HG02642 (cell line): ENCODE results near the gene BRD3OS.
A peak's percentile ranks its signal among the peaks of the same experiment; 100 is the strongest.

Source experiments
- ATAC-seq: cut with Tn5 transposase; IDR thresholded peaks from one replicate; pipeline ENCODE4 v1.9.1; 2021; ENCODE audit warnings: mild to moderate bottlenecking; ENCODE audit not compliant: unreplicated experiment, poor library complexity

Gene BRD3OS

GRCh38 chr9:134048582-134048968, 23.3 kb downstream of the BRD3OS start:
- no peak for ATAC-seq

GRCh38 chr9:134049236-134049635, 24.0 kb downstream of the BRD3OS start:
- no peak for ATAC-seq

GRCh38 chr9:134049772-134050588, 24.7 kb downstream of the BRD3OS start:
- ATAC-seq: no peak

DNA sequence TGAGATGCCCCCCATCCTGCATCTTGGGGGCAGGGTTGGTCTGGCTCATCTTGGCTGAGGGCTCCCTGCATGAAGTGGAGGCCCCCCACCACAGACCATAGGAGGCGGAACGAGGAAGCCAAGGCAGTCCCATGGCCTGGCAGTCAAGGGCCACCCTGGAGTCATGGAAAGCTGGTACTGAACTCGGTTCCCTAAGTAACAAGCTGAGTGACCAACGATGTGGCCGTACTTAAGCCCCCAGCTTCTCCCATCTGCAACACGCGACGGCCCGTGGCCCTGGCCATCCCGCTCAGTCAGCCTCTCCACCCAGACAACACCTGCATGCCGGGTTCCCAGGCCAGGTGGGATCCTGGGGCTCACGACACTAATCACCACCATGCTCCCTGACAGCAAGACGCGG, 25.4 kb downstream of the BRD3OS start:
- no peak for ATAC-seq

- ATAC-seq: no peak
Observed at GRCh38 chr9:134051319-134051718, 26.0 kb downstream of the BRD3OS start.

DNA sequence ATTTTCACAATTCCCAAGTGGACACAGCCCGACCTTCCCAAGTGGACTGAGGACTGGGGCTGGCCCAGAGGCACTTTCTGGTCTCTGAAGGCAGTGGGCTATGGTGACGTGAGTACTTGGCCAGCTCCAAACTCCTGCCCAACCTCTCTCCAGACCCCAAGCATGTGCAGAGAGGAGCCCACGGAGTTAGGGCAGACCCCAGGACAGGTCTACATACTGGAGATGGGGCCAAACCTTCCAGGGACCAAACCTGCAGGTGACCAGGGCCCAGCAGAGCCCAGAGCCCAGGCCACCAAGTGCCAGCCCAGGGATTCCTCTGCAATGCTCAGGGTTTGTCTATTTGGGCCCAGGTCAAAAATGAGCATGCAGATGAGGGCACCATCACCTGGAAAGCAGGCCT, 27.2 kb downstream of the BRD3OS start:
- no peak for ATAC-seq

- ATAC-seq: no peak
Observed at GRCh38 chr9:134052941-134053340, 27.7 kb downstream of the BRD3OS start.

- no peak for ATAC-seq
Observed at GRCh38 chr9:134053401-134053871, 28.2 kb downstream of the BRD3OS start.

DNA sequence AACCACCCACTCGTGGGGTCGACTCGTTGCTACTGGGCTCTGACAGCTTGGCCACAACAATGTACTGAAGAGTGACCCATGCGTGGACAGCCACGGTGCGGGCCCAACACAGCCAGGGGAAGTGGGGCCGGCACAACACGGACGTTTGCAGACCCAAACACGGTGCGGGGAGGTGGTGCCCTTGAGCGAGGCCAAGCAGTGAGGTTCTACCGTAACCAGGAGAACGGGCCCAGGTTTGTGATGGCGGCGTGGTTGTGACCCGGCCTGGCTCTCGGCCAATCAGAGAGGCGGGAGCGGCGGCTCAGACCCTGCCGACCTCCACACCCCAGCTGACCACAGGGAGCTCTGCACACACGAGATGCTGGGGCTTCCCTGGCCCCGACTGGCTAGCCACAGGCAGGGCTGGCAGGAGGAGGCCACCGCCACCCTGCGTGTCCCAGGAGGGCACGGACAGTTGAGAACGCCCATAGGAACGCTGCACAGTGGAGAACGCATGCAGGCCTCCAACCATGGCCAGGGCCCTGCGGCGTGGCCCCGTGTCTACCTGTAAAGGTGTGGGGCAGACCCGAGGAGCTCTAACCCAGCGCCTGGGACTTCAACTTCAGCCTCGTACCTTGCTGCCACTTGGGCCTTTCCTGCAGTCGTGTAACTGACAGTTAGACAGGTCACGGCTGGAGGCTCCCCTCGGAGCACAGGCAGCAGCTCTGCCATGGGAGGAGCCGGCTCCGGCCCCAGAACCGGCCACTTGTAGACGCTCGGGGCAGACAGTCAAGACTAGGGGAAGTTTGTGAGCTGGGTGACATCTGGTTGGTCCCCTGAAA, 28.9 kb downstream of the BRD3OS start:
- no peak for ATAC-seq

DNA sequence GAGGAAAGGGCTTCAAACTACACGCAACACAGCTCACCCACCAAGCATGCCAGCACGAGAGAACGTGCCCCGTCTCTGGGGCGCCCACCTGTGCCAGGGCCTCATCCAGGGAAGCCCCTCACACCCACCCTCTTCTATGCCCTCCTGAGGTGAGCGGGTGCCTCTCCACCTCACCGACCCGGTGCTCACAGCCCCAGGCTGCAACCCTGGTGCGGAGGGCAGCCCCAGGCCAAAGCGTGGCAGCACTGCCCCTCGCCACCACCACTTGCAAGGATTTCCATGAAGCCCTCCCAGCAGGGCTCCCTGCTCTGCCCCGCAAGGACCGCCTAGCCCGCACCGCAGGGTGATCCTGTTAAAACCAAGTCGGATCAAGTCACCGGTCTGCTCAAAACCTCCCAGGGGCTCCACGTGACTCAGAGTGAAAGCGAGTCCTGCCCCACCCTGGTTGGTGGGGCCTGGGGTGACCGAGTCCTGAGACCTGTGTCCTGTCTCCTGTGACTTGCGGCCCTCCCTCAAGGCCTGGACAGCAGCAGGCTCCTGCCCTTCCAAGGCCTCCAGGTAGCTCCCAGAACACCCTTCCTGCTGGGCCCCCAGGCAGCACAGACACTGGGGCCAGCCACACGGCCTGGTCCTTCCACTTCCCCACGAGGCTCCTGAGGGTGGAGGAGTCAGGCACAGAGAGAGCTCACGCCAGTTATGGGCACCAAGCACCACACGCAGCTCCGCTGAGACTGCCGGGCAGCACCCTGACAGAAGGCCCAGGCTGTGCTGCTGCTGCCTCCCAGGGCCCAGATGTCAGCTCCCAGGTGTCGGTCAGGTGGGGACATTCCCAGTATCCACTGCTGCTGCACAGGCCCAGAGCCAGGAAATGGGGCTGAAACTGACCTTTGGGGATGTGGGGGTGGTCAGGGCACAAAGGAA, 29.9 kb downstream of the BRD3OS start:
- no peak for ATAC-seq

DNA sequence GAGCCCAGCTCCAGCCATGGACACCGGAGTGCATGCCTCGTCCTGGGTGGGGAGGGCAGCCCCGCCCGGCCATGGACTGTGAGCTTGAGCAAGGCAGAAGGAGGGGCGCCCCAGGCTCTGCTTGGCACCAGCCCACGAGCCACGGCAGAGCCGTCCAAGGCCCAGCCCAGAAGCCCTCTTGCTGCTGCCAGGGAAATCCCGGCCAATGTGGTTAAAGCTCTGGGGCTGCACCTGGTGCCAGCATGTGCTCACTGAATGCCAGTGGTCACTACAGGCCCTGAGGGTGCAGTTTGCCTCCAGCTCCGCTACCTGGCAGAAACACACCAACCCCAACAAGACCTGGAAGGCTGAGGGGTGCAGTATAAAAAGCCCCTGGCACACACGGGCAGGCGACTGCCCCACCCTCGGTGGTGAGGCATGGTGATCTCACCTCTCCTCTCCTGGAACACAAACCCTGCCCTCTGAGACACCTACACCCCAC, 30.7 kb downstream of the BRD3OS start:
- ATAC-seq: no peak

DNA sequence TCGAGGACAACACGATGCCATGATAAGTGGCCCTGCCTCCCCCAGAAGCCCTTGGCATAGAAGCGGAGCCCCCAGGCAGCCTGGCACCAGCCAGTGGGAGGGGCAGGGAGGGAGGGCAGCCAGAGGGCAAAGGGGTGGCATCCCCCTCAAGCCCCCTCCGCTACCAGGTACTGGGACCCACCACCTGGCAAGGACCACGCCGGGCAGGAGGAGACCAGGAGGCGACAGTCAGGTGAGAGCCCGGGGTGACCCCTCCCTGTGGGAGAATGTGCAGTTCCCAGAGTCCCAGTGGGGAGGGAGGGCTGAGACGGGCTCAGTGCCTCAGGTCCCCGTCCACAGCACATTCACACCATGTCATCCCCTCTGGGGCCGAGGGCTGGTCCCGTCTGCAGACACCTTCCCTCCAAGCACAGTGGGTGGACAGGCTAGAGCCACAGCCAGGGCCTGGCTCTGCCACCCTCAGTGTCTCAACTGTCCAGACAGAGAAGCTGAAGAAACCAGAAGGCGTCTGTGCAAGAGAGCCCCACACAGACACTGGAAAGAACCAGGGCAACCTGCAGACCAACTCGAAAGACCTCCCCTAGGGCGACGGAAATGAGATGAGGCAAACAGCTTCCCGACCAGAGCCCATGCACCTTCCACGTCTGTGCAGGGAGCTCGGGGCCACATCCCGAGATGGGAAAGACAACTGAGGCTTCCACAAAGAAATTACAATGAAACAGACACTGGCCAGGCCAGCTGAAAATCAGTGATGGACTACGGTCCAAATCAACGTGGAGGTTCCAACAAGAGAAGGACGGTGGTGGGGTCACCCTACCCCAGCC, 31.4 kb downstream of the BRD3OS start:
- no peak for ATAC-seq

DNA sequence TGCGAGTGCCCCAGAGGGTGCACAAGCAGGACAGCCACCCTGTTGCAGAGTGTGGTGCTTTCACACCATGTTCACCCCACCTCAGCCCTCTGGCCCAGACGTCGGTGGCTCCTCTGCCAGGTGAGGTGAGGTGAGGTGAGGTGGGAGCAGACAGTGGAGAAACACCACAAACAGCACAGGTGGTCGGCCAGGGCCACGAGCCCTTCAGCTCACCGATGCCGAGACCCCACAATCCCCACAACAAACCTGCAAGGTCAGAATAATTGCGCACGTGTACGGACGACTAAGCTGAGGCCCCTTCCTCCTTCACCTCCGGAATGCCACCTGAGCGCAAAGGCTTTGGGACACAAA, 32.0 kb downstream of the BRD3OS start:
- no peak for ATAC-seq

- no peak for ATAC-seq
Observed at GRCh38 chr9:134057751-134058701, 32.7 kb downstream of the BRD3OS start.

GRCh38 chr9:134058716-134059115, 33.4 kb downstream of the BRD3OS start:
- ATAC-seq: no peak

- ATAC-seq: no peak
Observed at GRCh38 chr9:134059188-134059641, 33.9 kb downstream of the BRD3OS start.

GRCh38 chr9:134059661-134060395, 34.5 kb downstream of the BRD3OS start:
- ATAC-seq: peak; percentile 74

- no peak for ATAC-seq
Observed at GRCh38 chr9:134060546-134060945, 35.3 kb downstream of the BRD3OS start.
